ENCODE measurements around the gene NRIP1.

The NRIP1 gene

GRCh38 chr21:15029077-15029476 is 35.7 kb downstream of the NRIP1 start:
- no peaks in the 10 kb centered on the region for H3K79me1 ChIP-seq (ENCODE audit: low read length)
- H2BK120ac ChIP-seq (ENCODE audit: insufficient read depth, low read length, poor library complexity) = no peak overlapping the region
- no peak overlapping the region for H4K12ac ChIP-seq (ENCODE audit: low read depth, low read length)

GRCh38 chr21:15028186-15028585 is 36.6 kb downstream of the NRIP1 start:
- H3K4me1 ChIP-seq (ENCODE audit: control insufficient read depth in 1 of 2, insufficient read depth in 2 of 2, low read length in 2 of 2) = no peaks in the 10 kb centered on the region
- DNase-seq = no peak
- no peak overlapping the region for H4K91ac ChIP-seq (ENCODE audit: low read depth, low read length)
- no peak overlapping the region for H3K9ac ChIP-seq (ENCODE audit: low read length)
- no peak overlapping the region for H3K4me2 ChIP-seq (ENCODE audit: low read length)
- H2BK5ac ChIP-seq (ENCODE audit: low read depth, low read length, poor library complexity) = no peak overlapping the region
- H3K4me3 ChIP-seq (ENCODE audit: low read depth, low read length) = no peak overlapping the region
- no peak overlapping the region for H3K14ac ChIP-seq (ENCODE audit: low read length)
- no peak overlapping the region for H3K27ac ChIP-seq (ENCODE audit: low read depth, low read length)
- no peak overlapping the region for H4K8ac ChIP-seq (ENCODE audit: low read depth, low read length)
- no peak overlapping the region for H3K4ac ChIP-seq (ENCODE audit: low read depth, low read length)
- no peak overlapping the region for H3K18ac ChIP-seq (ENCODE audit: low read length)
- no peak overlapping the region for H2AFZ ChIP-seq (ENCODE audit: insufficient read depth, low read length, poor library complexity)
- no peak overlapping the region for H2AK5ac ChIP-seq (ENCODE audit: low read length)
- no peak overlapping the region for H4K12ac ChIP-seq (ENCODE audit: low read depth, low read length)
- peaks cover 0 to 2% of the 10 kb centered on the region in 2 experiments for H3K36me3 ChIP-seq (ENCODE audit: control insufficient read depth in 1 of 2, insufficient read depth in 2 of 2, low read length in 2 of 2)
- no peak overlapping the region for H2BK120ac ChIP-seq (ENCODE audit: insufficient read depth, low read length, poor library complexity)
- no peak overlapping the region for H2BK12ac ChIP-seq (ENCODE audit: low read length)
- H3K79me1 ChIP-seq (ENCODE audit: low read length) = no peaks in the 10 kb centered on the region
- no CpG with 5 or more reads among the region's 3 CpGs for WGBS (ENCODE audit: extremely low coverage, insufficient coverage, insufficient read length)
- H3K27me3 ChIP-seq (ENCODE audit: insufficient read depth, low read length) = no peaks in the 10 kb centered on the region
- H3K79me2 ChIP-seq (ENCODE audit: control insufficient read depth, insufficient read depth, low read length, poor library complexity) = peaks cover 4% of the 10 kb centered on the region
- no peak overlapping the region for H3K23ac ChIP-seq (ENCODE audit: low read length)
- H3K9me3 ChIP-seq (ENCODE audit: insufficient read depth, low read depth, low read length) = no peaks in the 10 kb centered on the region

More at GRCh38 chr21:15029077-15029476, 35.7 kb downstream of the NRIP1 start:
- H2BK5ac ChIP-seq (ENCODE audit: low read depth, low read length, poor library complexity) = no peak overlapping the region
- H3K23ac ChIP-seq (ENCODE audit: low read length) = no peak overlapping the region
- H3K36me3 ChIP-seq (ENCODE audit: control insufficient read depth in 1 of 2, insufficient read depth in 2 of 2, low read length in 2 of 2) = peaks cover 0 to 2% of the 10 kb centered on the region in 2 experiments
- no peak overlapping the region for H4K91ac ChIP-seq (ENCODE audit: low read depth, low read length)
- no peak overlapping the region for H4K8ac ChIP-seq (ENCODE audit: low read depth, low read length)
- DNase-seq = no peak
- H2AFZ ChIP-seq (ENCODE audit: insufficient read depth, low read length, poor library complexity) = no peak overlapping the region
- no peak overlapping the region for H3K9ac ChIP-seq (ENCODE audit: low read length)
- no CpG with 5 or more reads among the region's 4 CpGs for WGBS (ENCODE audit: extremely low coverage, insufficient coverage, insufficient read length)
- H3K18ac ChIP-seq (ENCODE audit: low read length) = no peak overlapping the region
- no peaks in the 10 kb centered on the region for H3K4me1 ChIP-seq (ENCODE audit: control insufficient read depth in 1 of 2, insufficient read depth in 2 of 2, low read length in 2 of 2)
- no peaks in the 10 kb centered on the region for H3K27me3 ChIP-seq (ENCODE audit: insufficient read depth, low read length)
- peak overlapping the region; percentile 78 for H3K4ac ChIP-seq (ENCODE audit: low read depth, low read length)
- no peak overlapping the region for H3K27ac ChIP-seq (ENCODE audit: low read depth, low read length)
- no peaks in the 10 kb centered on the region for H3K9me3 ChIP-seq (ENCODE audit: insufficient read depth, low read depth, low read length)
- H3K4me3 ChIP-seq (ENCODE audit: low read depth, low read length) = no peak overlapping the region
- H2BK12ac ChIP-seq (ENCODE audit: low read length) = no peak overlapping the region
- H3K4me2 ChIP-seq (ENCODE audit: low read length) = no peak overlapping the region
- H3K14ac ChIP-seq (ENCODE audit: low read length) = no peak overlapping the region
- peaks cover 4% of the 10 kb centered on the region for H3K79me2 ChIP-seq (ENCODE audit: control insufficient read depth, insufficient read depth, low read length, poor library complexity)
- H2AK5ac ChIP-seq (ENCODE audit: low read length) = no peak overlapping the region

- no peak overlapping the region for H3K27ac ChIP-seq (ENCODE audit: low read depth, low read length)
- no peak overlapping the region for H2BK5ac ChIP-seq (ENCODE audit: low read depth, low read length, poor library complexity)
- H3K18ac ChIP-seq (ENCODE audit: low read length) = no peak overlapping the region
- H3K27me3 ChIP-seq (ENCODE audit: insufficient read depth, low read length) = no peaks in the 10 kb centered on the region
- no peak overlapping the region for H4K8ac ChIP-seq (ENCODE audit: low read depth, low read length)
- no peak overlapping the region for H3K23ac ChIP-seq (ENCODE audit: low read length)
- no CpG with 5 or more reads among the region's 5 CpGs for WGBS (ENCODE audit: extremely low coverage, insufficient coverage, insufficient read length)
- H4K12ac ChIP-seq (ENCODE audit: low read depth, low read length) = no peak overlapping the region
- H3K36me3 ChIP-seq (ENCODE audit: control insufficient read depth in 1 of 2, insufficient read depth in 2 of 2, low read length in 2 of 2) = peaks cover 0 to 2% of the 10 kb centered on the region in 2 experiments
- no peak overlapping the region for H4K91ac ChIP-seq (ENCODE audit: low read depth, low read length)
- H3K4ac ChIP-seq (ENCODE audit: low read depth, low read length) = no peak overlapping the region
- DNase-seq = no peak
- H3K4me1 ChIP-seq (ENCODE audit: control insufficient read depth in 1 of 2, insufficient read depth in 2 of 2, low read length in 2 of 2) = no peaks in the 10 kb centered on the region
- H2BK12ac ChIP-seq (ENCODE audit: low read length) = no peak overlapping the region
- no peak overlapping the region for H3K4me2 ChIP-seq (ENCODE audit: low read length)
- H3K79me2 ChIP-seq (ENCODE audit: control insufficient read depth, insufficient read depth, low read length, poor library complexity) = peaks cover 6% of the 10 kb centered on the region
- no peak overlapping the region for H3K14ac ChIP-seq (ENCODE audit: low read length)
- no peak overlapping the region for H2AK5ac ChIP-seq (ENCODE audit: low read length)
- no peak overlapping the region for H2BK120ac ChIP-seq (ENCODE audit: insufficient read depth, low read length, poor library complexity)
- H2AFZ ChIP-seq (ENCODE audit: insufficient read depth, low read length, poor library complexity) = no peak overlapping the region
- H3K9ac ChIP-seq (ENCODE audit: low read length) = no peak overlapping the region
- H3K79me1 ChIP-seq (ENCODE audit: low read length) = no peaks in the 10 kb centered on the region
- no peak overlapping the region for H3K4me3 ChIP-seq (ENCODE audit: low read depth, low read length)
- no peaks in the 10 kb centered on the region for H3K9me3 ChIP-seq (ENCODE audit: insufficient read depth, low read depth, low read length)
Observed at GRCh38 chr21:15027056-15027455, 37.7 kb downstream of the NRIP1 start.

GRCh38 chr21:15026370-15026769 is 38.4 kb downstream of the NRIP1 start:
- Histone ChIP-seq H4K8ac (ENCODE audit: low read depth, low read length) (no peak overlapping the region), H4K12ac (ENCODE audit: low read depth, low read length) (no peak overlapping the region), H3K4me1 (ENCODE audit: control insufficient read depth in 1 of 2, insufficient read depth in 2 of 2, low read length in 2 of 2) (no peaks in the 10 kb centered on the region), H2BK120ac (ENCODE audit: insufficient read depth, low read length, poor library complexity) (no peak overlapping the region), H2AK5ac (ENCODE audit: low read length) (no peak overlapping the region), H4K91ac (ENCODE audit: low read depth, low read length) (no peak overlapping the region), H3K79me1 (ENCODE audit: low read length) (no peaks in the 10 kb centered on the region), H3K9me3 (ENCODE audit: insufficient read depth, low read depth, low read length) (no peaks in the 10 kb centered on the region), H3K79me2 (ENCODE audit: control insufficient read depth, insufficient read depth, low read length, poor library complexity) (peaks cover 6% of the 10 kb centered on the region), H2BK12ac (ENCODE audit: low read length) (no peak overlapping the region), H3K36me3 (ENCODE audit: control insufficient read depth in 1 of 2, insufficient read depth in 2 of 2, low read length in 2 of 2) (no peaks in the 10 kb centered on the region), H3K4me2 (ENCODE audit: low read length) (no peak overlapping the region), H2AFZ (ENCODE audit: insufficient read depth, low read length, poor library complexity) (no peak overlapping the region), H2BK5ac (ENCODE audit: low read depth, low read length, poor library complexity) (no peak overlapping the region), H3K18ac (ENCODE audit: low read length) (no peak overlapping the region), H3K23ac (ENCODE audit: low read length) (no peak overlapping the region), H3K14ac (ENCODE audit: low read length) (no peak overlapping the region), H3K27ac (ENCODE audit: low read depth, low read length) (no peak overlapping the region), H3K4ac (ENCODE audit: low read depth, low read length) (no peak overlapping the region), H3K27me3 (ENCODE audit: insufficient read depth, low read length) (no peaks in the 10 kb centered on the region), H3K9ac (ENCODE audit: low read length) (no peak overlapping the region), H3K4me3 (ENCODE audit: low read depth, low read length) (no peak overlapping the region)
- whole genome bisulfite sequencing (ENCODE audit: extremely low coverage, insufficient coverage, insufficient read length) = no CpG with 5 or more reads among the region's 2 CpGs
- DNase-seq = no peak

Data from trophoblast cell (in vitro differentiated cells and primary cell).